GM12892 (cell line): Measurements from ENCODE around the gene TLE3.

Experiments
- POLR2A ChIP-seq: IDR thresholded peaks from 2 replicates; pipeline ENCODE4 v1.6.1; 2011; ENCODE audit warnings: low read depth, low read length, control low read depth
- POLR2AphosphoS5 ChIP-seq: IDR thresholded peaks from 2 replicates; pipeline ENCODE4 v1.6.1; 2011; ENCODE audit warnings: low read depth, low read length, control low read depth

- TF ChIP-seq POLR2AphosphoS5 (no peak), POLR2A (no peak)
These were observed 94.8 kb downstream of the TLE3 start for GRCh38 chr15:70002897-70003296.
